ENCODE data around the gene TRDMT1. TPM values are rescaled to one million over a fixed set of nuclear protein-coding genes. Genes with fewer than 3 reads are reported as not detected.

The TRDMT1 gene
- polyA plus RNA-seq, 1 donor from 2014 or later: 25.4 TPM

- Histone ChIP-seq H3K36me3 (ENCODE audit: insufficient read depth, low read length) (no peaks in the 10 kb centered on the region), H3K27me3 (ENCODE audit: insufficient read depth, low read depth, low read length) (no peaks in the 10 kb centered on the region), H2AFZ (ENCODE audit: low read depth, low read length) (no peak overlapping the region), H4K20me1 (ENCODE audit: insufficient read depth) (no peaks in the 10 kb centered on the region), H3K4me2 (ENCODE audit: low read length) (no peak overlapping the region), H3K79me2 (replicated peaks; ENCODE audit: insufficient read depth, low read length) (no peaks in the 10 kb centered on the region), H3K9me2 (ENCODE audit: insufficient read depth, low read length) (no peaks in the 10 kb centered on the region), H3K9me3 (ENCODE audit: low read length) (no peaks in the 10 kb centered on the region), H3K27ac (ENCODE audit: low read length) (no peak overlapping the region), H3K9ac (ENCODE audit: low read length) (no peak overlapping the region), H3F3A (ENCODE audit: insufficient read depth, low read length, poor library complexity, severe bottlenecking) (no peaks in the 10 kb centered on the region), H3K4me3 (ENCODE audit: low read length) (no peak overlapping the region)
- TF ChIP-seq EZH2 (IDR thresholded peaks at IDR 0.05; ENCODE audit: borderline replicate concordance, insufficient read depth, low read length, poor library complexity, severe bottlenecking) (no peak), EP300 (conservative IDR thresholded peaks at IDR 0.05; ENCODE audit: poor library complexity, severe bottlenecking) (no peak), CTCF (IDR thresholded peaks at IDR 0.05; ENCODE audit: poor library complexity, severe bottlenecking) (no peak), TAF1 (IDR thresholded peaks at IDR 0.05; ENCODE audit: low read depth) (no peak), RAD21 (conservative IDR thresholded peaks at IDR 0.05) (no peak), POLR2AphosphoS5 (IDR thresholded peaks at IDR 0.05) (no peak), MXI1 (conservative IDR thresholded peaks at IDR 0.05; ENCODE audit: poor library complexity, severe bottlenecking) (no peak), REST (IDR thresholded peaks at IDR 0.05; ENCODE audit: borderline replicate concordance) (no peak), SMC3 (conservative IDR thresholded peaks at IDR 0.05; ENCODE audit: poor library complexity) (no peak)
Measured at GRCh38 chr10:17217631-17218232, 16.3 kb upstream of the TRDMT1 start.

- H3K4me3 ChIP-seq (ENCODE audit: low read length): no peak overlapping the region
- H3K27ac ChIP-seq (ENCODE audit: low read length): no peak overlapping the region
- H3K36me3 ChIP-seq (ENCODE audit: insufficient read depth, low read length): no peaks in the 10 kb centered on the region
- no peaks in the 10 kb centered on the region for H3F3A ChIP-seq (ENCODE audit: insufficient read depth, low read length, poor library complexity, severe bottlenecking)
- no peaks in the 10 kb centered on the region for H3K79me2 ChIP-seq (replicated peaks; ENCODE audit: insufficient read depth, low read length)
- H3K4me2 ChIP-seq (ENCODE audit: low read length): no peak overlapping the region
- H3K27me3 ChIP-seq (ENCODE audit: insufficient read depth, low read depth, low read length): no peaks in the 10 kb centered on the region
- H3K9me3 ChIP-seq (ENCODE audit: low read length): no peaks in the 10 kb centered on the region
- no peak overlapping the region for H2AFZ ChIP-seq (ENCODE audit: low read depth, low read length)
- H3K9ac ChIP-seq (ENCODE audit: low read length): no peak overlapping the region
- H4K20me1 ChIP-seq (ENCODE audit: insufficient read depth): no peaks in the 10 kb centered on the region
- H3K9me2 ChIP-seq (ENCODE audit: insufficient read depth, low read length): no peaks in the 10 kb centered on the region
- no peak for TF ChIP-seq TAF1 (IDR thresholded peaks at IDR 0.05; ENCODE audit: low read depth)
- no peak for TF ChIP-seq REST (IDR thresholded peaks at IDR 0.05; ENCODE audit: borderline replicate concordance)
- no peak for TF ChIP-seq CTCF (IDR thresholded peaks at IDR 0.05; ENCODE audit: poor library complexity, severe bottlenecking)
- TF ChIP-seq EP300 (conservative IDR thresholded peaks at IDR 0.05; ENCODE audit: poor library complexity, severe bottlenecking): no peak
- TF ChIP-seq EZH2 (IDR thresholded peaks at IDR 0.05; ENCODE audit: borderline replicate concordance, insufficient read depth, low read length, poor library complexity, severe bottlenecking): no peak
- no peak for TF ChIP-seq MXI1 (conservative IDR thresholded peaks at IDR 0.05; ENCODE audit: poor library complexity, severe bottlenecking)
- TF ChIP-seq SMC3 (conservative IDR thresholded peaks at IDR 0.05; ENCODE audit: poor library complexity): no peak
- TF ChIP-seq POLR2AphosphoS5 (IDR thresholded peaks at IDR 0.05): no peak
Measured at GRCh38 chr10:17216901-17217395, 15.5 kb upstream of the TRDMT1 start.
